Stimulated activated CD4-positive, alpha-beta T cell treated with anti-CD3 and anti-CD28 coated beads, Interleukin-4, amount 100 ng/mL, for 1 hour (primary cell): ENCODE results near the gene GIGYF2.

ENCODE experiments used
- DNase-seq: peaks from one replicate; pipeline ENCODE4 v3.0.0-alpha.2; 2020

Gene GIGYF2

GRCh38 chr2:232870766-232871371, 173.7 kb downstream of the GIGYF2 start:
- DNase-seq = no peak

DNA sequence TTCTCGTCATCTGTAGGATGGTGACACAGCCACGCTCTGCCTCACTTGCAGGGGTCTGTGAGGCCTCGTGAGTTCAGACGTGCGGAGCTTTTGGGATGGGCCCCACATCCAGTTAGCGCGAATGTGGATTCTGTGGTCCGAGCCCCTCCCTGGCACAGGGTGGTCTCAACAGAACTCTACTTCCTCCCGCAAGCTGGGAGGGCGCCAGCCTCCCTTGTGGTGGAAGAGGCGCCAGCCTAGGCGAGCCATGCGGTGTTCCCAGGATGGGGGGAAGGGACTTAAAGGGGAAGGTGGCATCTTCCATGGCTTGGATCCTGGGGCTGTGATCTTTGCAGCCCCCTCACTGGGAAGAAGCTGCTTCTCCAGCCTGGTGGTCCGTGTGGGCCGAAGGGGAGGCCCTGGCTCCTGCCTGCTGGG, 174.3 kb downstream of the GIGYF2 start:
- no peak for DNase-seq

DNA sequence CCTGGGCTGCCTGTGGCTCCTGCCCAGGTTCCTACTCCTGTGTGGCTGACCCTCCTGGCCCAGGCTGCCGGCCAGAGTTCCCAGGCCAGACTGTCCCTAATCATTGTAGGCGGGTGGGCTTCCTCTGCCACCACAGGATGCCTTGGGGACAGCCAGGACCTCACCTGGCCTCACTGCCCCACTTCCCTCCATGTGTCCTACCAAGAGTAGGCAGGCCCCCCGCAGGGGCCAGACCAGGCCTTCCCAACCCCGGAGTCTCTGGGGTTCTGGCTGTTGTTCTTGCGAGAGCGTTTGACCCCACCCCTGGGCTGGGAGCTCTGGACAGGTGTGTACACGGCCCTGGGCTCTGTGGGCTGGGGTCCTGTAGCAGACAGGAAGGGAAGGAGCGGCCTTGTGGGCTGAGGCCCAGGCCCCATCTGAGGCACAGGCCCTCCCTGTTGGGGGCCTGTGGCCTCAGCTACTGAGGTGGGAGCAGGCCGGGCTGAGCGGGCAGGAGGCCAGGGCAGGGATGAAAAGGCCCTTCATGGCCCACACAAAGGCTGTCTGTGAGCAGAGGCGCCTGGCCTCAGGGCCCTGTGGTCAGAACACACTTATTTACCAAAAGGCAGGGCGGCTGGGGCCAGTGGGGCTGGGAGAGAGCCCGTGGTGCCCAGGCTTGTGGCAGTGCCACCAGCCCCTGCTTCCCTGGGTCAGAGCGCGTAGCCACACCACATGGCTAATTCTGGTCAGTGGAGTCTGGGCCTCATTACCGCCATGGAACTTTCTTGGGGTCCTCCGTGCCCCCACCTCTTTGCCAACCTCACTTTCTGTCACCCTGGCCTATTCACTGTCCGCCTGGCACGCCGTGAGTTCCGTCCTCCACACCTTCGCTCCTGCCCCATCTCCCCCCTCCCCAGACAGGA, 175.0 kb downstream of the GIGYF2 start:
- no peak for DNase-seq

- no peak for DNase-seq
Measured at GRCh38 chr2:232872826-232873225, 175.7 kb downstream of the GIGYF2 start.

- DNase-seq = no peak
Measured at GRCh38 chr2:232873292-232873908, 176.3 kb downstream of the GIGYF2 start.

DNA sequence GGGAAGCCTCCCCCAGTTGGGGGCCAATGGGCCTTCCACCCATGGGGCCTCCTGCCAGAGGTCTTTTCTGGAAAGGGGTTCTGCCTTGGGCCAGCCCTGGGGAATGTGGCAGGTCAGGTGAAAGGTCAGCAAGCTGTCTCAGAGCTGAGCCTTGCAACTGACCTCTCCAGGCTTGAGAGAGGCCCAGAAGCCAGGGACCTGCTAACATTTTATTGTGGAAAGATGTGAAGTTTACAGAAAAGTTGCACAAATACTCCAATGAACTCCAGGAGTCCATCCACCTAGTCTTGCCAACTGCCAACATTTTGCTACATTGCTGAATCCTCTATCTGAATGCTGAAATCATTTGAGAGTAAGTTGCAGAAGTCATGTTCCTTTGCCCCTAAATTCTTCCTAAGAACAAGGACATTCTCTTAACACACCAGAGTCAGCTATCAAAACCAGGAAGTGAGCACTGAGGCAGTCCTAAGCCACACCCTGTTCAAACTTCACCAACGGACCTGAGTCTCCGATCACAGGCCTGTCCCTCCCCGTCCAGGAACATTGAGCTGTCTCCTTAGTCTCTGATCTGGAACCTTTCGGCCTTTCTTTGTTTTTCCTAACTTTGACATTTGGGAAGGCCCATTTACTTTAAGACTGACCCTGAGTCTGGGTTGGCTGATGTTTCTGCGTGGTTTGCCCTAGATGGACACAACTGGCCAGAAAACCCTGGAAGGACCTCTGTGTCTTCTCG, 176.9 kb downstream of the GIGYF2 start:
- no peak for DNase-seq

DNA sequence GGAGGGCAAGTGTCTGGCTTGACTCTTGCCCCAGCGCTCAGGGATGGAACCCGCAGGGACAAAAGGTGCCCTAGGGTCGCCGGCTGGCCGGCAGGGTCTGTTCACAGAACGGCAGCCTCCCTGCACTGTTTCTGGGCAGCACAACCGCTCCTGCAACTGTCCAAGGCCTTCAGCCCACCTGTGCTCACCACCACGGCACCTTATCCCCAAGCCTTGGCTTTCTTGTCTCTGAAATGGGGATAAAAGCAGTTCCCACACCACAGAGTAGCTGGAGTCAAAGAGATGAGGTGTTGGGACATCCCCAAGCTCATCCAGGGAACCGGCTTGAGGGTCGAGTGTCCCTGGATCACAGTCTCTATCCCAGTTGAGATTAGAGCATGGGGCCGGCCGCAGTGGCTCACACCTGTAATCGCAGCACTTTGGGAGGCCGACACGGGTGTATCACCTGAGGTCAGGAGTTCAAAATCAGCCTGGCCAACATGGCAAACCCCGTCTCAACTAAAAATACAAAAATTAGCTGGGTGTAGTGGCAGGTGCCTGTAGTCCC, 177.6 kb downstream of the GIGYF2 start:
- DNase-seq = no peak

- no peak for DNase-seq
Measured at GRCh38 chr2:232875256-232876121, 178.4 kb downstream of the GIGYF2 start.

GRCh38 chr2:232876161-232876977, 179.2 kb downstream of the GIGYF2 start:
- DNase-seq = peak; percentile 43

DNA sequence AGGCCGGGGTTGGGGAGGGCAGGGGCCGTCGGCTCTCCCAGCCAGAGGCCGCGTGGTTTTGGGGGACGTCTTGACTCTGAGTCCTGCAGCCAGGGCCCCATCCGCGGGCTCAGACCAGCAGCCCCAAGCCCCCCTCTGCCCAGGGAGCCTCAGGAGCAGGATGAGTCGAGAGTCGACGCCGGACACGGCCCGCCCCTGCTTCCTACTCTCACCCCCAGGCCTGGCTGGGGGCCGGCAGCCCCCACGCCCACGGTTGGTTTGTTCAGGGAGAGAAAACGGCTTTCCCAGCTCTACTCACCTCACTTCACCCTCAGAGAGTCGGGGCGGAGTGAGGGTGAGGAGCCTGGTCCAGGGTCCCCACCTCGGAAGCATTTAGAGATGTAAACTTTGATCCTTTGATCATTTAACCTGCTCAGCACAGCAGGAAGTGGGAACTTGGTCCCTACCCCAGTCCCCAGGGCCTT, 179.9 kb downstream of the GIGYF2 start:
- no peak for DNase-seq

- DNase-seq = no peak
Measured at GRCh38 chr2:232877940-232878511, 180.9 kb downstream of the GIGYF2 start.

DNA sequence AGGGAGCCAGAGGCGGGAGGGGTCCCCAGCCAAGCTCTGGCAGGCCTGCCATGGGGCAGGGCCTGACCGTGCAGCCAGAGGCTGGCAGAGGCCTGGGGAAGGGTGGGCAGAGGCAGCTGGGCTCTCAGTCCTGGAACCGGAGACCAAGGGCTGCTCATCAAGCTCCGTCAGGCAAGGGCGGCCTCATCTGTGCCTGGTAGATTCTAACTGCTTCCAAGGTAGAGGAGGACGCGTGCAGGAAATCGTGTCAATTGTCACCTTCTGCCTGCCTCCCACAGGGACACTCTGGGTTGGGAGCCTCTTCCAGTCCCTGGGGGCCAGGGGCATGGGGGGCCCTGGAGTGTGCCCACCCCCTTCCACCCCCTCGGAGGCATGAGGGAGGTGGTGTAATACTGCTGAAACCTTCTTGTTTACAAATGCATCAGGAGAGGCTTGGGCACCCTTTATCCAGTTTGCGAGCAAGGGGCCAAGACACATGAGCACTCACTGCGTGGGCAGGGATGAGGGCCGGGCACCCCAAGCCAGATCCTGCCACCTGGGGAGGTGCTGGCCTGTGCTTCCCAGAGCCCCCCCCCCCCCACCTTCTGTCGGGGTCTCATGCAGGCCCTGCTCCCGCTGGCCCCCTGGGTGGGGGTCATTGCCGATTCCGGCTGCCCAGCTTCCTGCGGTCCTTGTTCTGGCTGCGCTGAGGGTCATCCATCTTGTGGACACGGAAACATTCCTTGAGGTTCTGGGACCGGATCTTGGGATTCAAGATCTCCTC, 181.9 kb downstream of the GIGYF2 start:
- no peak for DNase-seq

- no peak for DNase-seq
Measured at GRCh38 chr2:232879618-232880494, 182.7 kb downstream of the GIGYF2 start.

GRCh38 chr2:232880764-232881351, 183.7 kb downstream of the GIGYF2 start:
- no peak for DNase-seq

DNA sequence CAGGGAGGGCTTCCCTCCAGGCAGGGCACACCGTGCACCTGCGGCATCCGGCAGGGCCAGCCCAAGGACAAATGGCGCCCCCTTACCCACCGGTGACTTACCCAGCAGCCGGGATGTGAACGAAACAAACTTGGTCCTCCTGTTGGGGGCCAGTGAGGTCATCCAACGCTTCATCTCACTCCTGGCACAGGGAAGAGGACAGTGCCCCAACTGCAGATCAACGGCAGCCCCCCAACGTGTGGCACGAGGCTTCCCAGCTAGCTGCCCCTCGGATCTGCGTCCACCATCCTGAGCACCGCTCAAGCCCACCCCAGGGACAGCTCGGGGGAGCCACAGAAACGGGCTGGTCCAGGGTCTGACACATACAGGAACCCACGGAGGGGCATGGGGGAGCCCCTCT, 185.0 kb downstream of the GIGYF2 start:
- DNase-seq = no peak

DNA sequence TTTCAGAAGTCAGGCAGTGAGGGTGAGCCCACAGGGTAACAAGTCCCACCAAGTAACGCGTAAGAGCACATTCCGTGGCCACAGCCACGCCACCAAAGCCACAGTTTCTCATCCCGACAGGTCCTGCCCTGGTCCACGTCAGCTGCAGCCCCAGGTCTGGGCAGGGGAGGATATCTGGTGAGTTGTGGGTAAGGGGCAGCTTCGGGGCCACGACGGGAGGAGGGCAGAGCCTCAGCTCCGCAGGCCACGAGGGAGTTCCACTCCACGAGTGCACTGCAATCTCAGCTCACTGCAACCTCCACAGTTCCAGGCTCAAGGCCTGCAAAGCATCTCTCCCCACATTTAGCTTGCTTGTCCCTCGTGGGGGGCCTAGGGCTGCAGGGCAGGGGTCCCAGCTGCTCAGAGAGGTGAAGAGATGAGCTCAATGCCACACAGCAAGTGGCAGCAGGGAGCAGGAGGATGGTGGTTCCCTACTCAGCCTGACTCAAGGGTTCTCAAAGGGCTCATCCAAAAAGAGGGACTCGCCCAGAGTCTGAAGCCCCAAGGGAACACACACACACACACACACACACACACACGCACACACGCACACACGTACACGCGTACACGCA, 185.5 kb downstream of the GIGYF2 start:
- no peak for DNase-seq

DNA sequence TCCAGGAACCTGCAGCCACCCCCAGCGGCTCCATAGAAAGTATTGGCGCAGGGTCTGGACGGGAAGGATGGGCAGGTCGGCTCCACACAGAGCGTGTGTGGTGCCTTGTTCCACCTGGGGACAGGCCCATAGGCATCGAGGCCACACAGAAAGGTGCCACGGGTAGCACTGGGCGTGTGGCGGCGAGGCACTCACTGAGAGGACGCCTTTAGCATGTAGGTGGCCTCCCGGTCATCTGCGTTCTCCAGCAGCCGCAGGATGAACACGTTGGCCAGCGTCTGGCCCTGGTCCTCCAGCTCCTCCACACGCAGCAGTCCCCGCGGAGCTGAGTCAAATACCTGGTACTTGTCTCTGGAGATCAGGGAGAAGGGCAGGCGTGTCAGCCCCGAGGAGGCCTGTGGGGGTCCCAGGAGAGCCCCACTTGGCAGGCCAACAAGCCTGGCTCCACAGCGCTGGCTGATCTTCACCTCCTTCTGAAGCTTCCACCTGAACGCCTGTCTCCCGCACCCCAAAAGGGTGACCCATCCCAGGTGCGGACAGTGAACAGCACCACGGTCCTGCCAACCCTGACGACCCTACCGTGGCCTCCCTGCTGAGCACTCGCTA, 186.1 kb downstream of the GIGYF2 start:
- DNase-seq = no peak
